GM10266 (cell line): ENCODE data around the gene GPR160.
A peak's percentile ranks its signal among the peaks of the same experiment; 100 is the strongest.

Source experiments
- DNase-seq: peaks from one replicate; pipeline ENCODE4 v3.0.0; 2012; ENCODE audit errors: extremely low spot score
- TF ChIP-seq, protein P1 (sequence below): IDR thresholded peaks from 2 replicates; pipeline ENCODE4 v1.5.1; 2012; ENCODE audit warnings: mild to moderate bottlenecking, low read depth; ENCODE audit not compliant: control insufficient read depth, insufficient read depth; ENCODE audit errors: missing control alignments

The GPR160 gene

DNA sequence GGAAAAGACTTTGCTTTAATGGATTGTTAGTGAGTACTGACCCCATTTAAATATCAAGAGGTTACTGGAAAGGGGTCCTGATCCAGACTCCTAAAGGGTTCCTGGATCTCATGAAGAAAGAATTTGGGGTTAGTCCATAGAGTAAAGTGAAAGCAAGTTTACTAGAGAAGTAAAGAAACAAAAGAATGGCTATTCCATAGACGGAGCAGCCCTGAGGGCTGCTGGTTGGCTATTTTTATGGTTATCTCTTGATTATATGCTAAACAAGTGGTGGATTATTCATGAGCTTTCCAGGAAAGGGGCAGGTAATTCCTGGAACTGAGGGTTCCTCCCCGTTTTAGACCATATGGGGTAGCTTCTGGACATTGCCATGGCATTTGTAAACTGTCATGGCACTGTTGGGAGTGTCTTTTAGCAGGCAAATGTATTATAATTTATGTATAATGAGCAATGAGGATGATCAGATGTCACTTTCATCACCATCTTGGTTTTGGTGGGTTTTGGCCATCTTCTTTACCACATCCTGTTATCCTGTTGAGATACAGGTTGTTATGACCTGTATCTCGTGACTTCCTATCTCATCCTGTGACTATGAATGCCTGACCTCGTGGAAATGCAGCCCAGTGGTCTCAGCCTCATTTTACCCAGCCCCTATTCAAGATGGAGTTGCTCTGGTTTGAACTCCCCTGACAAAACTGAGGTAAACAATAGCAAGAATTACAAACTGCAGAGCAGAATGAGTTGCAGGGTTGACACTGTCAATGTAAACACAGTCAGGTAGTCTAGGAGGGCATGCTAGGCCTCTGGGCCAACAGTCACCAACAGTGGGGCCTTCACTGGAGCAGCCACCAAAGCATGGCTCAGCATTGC, 10.3 kb upstream of the GPR160 start:
- no peak for DNase-seq
- TF ChIP-seq, protein P1, sequence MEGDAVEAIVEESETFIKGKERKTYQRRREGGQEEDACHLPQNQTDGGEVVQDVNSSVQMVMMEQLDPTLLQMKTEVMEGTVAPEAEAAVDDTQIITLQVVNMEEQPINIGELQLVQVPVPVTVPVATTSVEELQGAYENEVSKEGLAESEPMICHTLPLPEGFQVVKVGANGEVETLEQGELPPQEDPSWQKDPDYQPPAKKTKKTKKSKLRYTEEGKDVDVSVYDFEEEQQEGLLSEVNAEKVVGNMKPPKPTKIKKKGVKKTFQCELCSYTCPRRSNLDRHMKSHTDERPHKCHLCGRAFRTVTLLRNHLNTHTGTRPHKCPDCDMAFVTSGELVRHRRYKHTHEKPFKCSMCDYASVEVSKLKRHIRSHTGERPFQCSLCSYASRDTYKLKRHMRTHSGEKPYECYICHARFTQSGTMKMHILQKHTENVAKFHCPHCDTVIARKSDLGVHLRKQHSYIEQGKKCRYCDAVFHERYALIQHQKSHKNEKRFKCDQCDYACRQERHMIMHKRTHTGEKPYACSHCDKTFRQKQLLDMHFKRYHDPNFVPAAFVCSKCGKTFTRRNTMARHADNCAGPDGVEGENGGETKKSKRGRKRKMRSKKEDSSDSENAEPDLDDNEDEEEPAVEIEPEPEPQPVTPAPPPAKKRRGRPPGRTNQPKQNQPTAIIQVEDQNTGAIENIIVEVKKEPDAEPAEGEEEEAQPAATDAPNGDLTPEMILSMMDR: no peak

- TF ChIP-seq, protein P1: no peak
- no peak for DNase-seq
These were observed 4.3 kb upstream of the GPR160 start for GRCh38 chr3:170033489-170033888.

DNA sequence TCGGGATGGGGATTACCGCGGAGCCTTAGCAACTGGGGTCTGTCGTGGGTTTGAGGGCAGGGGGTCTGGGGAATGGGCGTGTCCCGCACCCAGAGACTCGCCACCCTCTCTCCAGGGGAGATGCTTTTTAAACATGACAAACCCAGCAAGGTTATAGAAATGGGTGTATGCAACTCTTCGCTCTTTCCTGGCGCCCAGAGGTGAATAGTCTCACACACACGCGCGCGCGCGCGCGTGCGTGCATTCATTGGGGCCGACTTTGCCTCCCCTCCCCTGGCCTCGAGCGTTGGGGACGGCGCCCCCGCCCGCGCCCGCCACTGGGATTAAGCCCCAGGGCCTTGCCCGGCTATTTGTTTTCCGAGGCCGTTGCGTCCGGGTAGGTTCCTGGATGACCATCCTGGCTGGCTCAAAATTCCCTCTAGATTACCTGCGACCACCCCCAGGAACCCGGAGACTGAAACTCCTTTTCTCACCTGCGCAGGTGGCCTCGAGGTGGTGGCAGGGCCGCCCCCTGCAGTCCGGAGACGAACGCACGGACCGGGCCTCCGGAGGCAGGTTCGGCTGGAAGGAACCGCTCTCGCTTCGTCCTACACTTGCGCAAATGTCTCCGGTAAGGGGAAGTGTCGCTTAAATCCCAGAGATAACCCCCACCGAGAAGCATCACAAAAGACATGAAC, 777 bp downstream of the GPR160 start:
- TF ChIP-seq, protein P1: peak; percentile 61
- peak; percentile 51 for DNase-seq

- DNase-seq: no peak
- TF ChIP-seq, protein P1: no peak
These were observed 2.6 kb downstream of the GPR160 start for GRCh38 chr3:170040418-170040817.

- TF ChIP-seq, protein P1: no peak
- no peak for DNase-seq
These were observed 5.7 kb downstream of the GPR160 start for GRCh38 chr3:170043506-170043905.

DNA sequence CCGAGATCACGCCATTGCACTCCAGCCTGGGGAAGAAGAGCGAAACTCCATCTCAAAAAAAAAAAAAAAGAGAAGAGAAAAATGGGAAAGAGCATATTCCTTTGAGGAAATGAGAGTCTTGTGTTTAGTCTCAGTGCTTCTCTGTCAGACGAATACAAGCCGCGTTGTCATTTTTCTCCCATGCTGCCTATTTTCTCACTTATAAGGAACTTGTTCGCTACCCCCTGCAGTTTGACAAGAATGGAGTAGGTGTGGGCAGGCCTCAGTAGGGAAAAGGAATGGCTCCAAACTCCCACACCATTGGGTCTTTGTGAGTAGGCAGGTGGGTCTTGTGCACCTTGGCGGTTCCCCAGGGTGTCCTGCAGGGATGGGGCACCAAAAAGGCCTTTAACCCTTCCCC, 6.5 kb downstream of the GPR160 start:
- TF ChIP-seq, protein P1: no peak

DNA sequence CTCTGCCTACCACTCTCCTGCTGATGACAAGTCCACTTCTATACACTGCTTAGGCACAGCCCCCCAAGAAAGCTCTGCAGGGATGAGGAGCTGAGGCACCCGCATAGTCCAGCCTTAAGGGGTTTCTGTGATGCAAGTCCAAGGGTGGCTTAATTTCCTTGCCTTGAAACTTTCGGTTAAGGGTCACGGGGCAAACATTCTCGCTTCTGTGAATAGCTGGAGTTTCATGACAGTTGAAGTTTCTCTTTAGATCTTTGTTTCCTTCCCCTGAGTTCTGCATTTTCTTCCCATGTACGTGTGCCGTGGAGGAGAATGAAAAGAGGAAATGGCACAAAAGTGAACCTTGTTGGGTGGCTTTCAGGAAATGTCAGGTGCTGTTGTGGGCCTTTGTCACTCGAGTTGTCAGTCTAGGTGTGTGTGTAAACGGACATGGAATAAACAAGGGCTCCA, 7.0 kb downstream of the GPR160 start:
- DNase-seq: peak; percentile 65
- TF ChIP-seq, protein P1: no peak

More for the DNA sequence above, 6.5 kb downstream of the GPR160 start:
- no peak for DNase-seq
